Endodermal cell (in vitro differentiated cells): Measurements from ENCODE around the gene GALP. TPM values are rescaled to one million over a fixed set of nuclear protein-coding genes. Genes with fewer than 3 reads are reported as not detected.
A peak's percentile ranks its signal among the peaks of the same experiment; 100 is the strongest.

ENCODE experiments used
- DNase-seq: peaks from one replicate; pipeline ENCODE4 v3.0.0-alpha.2; 2017
- H3K27ac ChIP-seq: 2 replicates; pipeline ENCODE4 v1.5.1; 2013; ENCODE audit warnings: mild to moderate bottlenecking, low read depth, low read length, moderate library complexity
- H3K27me3 ChIP-seq: 2 replicates; pipeline ENCODE4 v1.6.1; 2013; ENCODE audit warnings: mild to moderate bottlenecking, low read length, moderate library complexity; ENCODE audit not compliant: insufficient read depth, control insufficient read depth, poor library complexity, severe bottlenecking
- H3K36me3 ChIP-seq: 2 replicates; pipeline ENCODE4 v1.7.0; 2013; ENCODE audit warnings: mild to moderate bottlenecking, low read length, moderate library complexity; ENCODE audit not compliant: control insufficient read depth, insufficient read depth
- H3K4me1 ChIP-seq: one replicate; pipeline ENCODE4 v1.7.0; 2013; ENCODE audit warnings: low read length; ENCODE audit not compliant: control insufficient read depth, insufficient read depth
- H3K4me3 ChIP-seq: 2 replicates; pipeline ENCODE4 v1.5.1; 2013; ENCODE audit warnings: mild to moderate bottlenecking, low read length, moderate library complexity
- H3K9ac ChIP-seq: 2 replicates; pipeline ENCODE4 v1.6.1; 2013; ENCODE audit warnings: mild to moderate bottlenecking, low read length, moderate library complexity; ENCODE audit not compliant: poor library complexity, severe bottlenecking; ENCODE audit errors: extremely low read depth
- H3K9me3 ChIP-seq: 2 replicates; pipeline ENCODE4 v1.6.1; 2013; ENCODE audit warnings: mild to moderate bottlenecking, low read length, moderate library complexity; ENCODE audit not compliant: control insufficient read depth
- H3K27ac Mint-ChIP-seq: 2 replicates; pipeline ENCODE4 v1.8.0; 2020; ENCODE audit warnings: mixed read lengths
- H3K27me3 Mint-ChIP-seq: 2 replicates; pipeline ENCODE4 v1.8.0; 2021; ENCODE audit warnings: mild to moderate bottlenecking, mixed read lengths; ENCODE audit not compliant: insufficient read depth
- H3K36me3 Mint-ChIP-seq: 2 replicates; pipeline ENCODE4 v1.8.0; 2020; ENCODE audit warnings: low read depth, mixed read lengths
- H3K4me1 Mint-ChIP-seq: 2 replicates; pipeline ENCODE4 v1.8.0; 2020; ENCODE audit warnings: mixed read lengths
- H3K4me3 Mint-ChIP-seq: 2 replicates; pipeline ENCODE4 v1.8.0; 2020; ENCODE audit warnings: mild to moderate bottlenecking, moderate library complexity, mixed read lengths
- H3K9me3 Mint-ChIP-seq: 2 replicates; pipeline ENCODE4 v1.8.0; 2020; ENCODE audit warnings: mild to moderate bottlenecking, mixed read lengths
- WGBS, 2 experiments: methylation state at CpG; one replicate each; pipeline versions ENCODE4 v1.1.5 to v1.1.7; 2013; ENCODE audit warnings: missing lambda C conversion rate in 2 of 2, mixed read lengths in 1 of 2; ENCODE audit not compliant: insufficient coverage in 1 of 2, insufficient read length in 1 of 2; 5-methylcytosine and 5-hydroxymethylcytosine counted together
- total RNA-seq, 2 donors: library from RNA; stranded (reverse); fragmentation: NEBNext Ultra II Directional in 1 of 2; extraction: Animal tissue kit (Norgen Biotek cat#: 25700) in 1 of 2; gene quantifications; 2 replicates in 1 of 2; 3 replicates in 1 of 2; pipeline ENCODE4 v1.2.1, GENCODE V29; 2021
- TF ChIP-seq, protein P1 (sequence below): fragments of 200-600 bp; sonication (generic); conservative IDR thresholded peaks from 2 replicates; pipeline ENCODE4 v1.5.0; 2021; ENCODE audit warnings: antibody characterized with exemption, mild to moderate bottlenecking

Gene GALP
- total RNA-seq, 2 donors from 2014 or later, result 0.40 TPM; not detected in 1

- Histone ChIP-seq H3K36me3 (no peaks in the 10 kb centered on the region), H3K4me1 (no peaks in the 10 kb centered on the region), H3K27me3 (no peaks in the 10 kb centered on the region), H3K27ac (peak overlapping the region; percentile 22), H3K9ac (peak overlapping the region; percentile 28), H3K9me3 (no peaks in the 10 kb centered on the region), H3K4me3 (peak overlapping the region; percentile 89)
- Mint-ChIP-seq H3K27ac (no peak overlapping the region), H3K9me3 (no peaks in the 10 kb centered on the region), H3K27me3 (no peaks in the 10 kb centered on the region), H3K4me1 (peaks cover 19% of the 10 kb centered on the region), H3K4me3 (peak overlapping the region; percentile 73), H3K36me3 (no peaks in the 10 kb centered on the region)
- TF ChIP-seq, protein P1, sequence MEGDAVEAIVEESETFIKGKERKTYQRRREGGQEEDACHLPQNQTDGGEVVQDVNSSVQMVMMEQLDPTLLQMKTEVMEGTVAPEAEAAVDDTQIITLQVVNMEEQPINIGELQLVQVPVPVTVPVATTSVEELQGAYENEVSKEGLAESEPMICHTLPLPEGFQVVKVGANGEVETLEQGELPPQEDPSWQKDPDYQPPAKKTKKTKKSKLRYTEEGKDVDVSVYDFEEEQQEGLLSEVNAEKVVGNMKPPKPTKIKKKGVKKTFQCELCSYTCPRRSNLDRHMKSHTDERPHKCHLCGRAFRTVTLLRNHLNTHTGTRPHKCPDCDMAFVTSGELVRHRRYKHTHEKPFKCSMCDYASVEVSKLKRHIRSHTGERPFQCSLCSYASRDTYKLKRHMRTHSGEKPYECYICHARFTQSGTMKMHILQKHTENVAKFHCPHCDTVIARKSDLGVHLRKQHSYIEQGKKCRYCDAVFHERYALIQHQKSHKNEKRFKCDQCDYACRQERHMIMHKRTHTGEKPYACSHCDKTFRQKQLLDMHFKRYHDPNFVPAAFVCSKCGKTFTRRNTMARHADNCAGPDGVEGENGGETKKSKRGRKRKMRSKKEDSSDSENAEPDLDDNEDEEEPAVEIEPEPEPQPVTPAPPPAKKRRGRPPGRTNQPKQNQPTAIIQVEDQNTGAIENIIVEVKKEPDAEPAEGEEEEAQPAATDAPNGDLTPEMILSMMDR, result no peak
- WGBS, 2 experiments, result 20 to 50% methylated on average over 15 to 18 of the region's 26 CpGs
- DNase-seq, result no peak
These were observed 34.3 kb upstream of the GALP start for GRCh38 chr19:56141417-56141993.

DNA sequence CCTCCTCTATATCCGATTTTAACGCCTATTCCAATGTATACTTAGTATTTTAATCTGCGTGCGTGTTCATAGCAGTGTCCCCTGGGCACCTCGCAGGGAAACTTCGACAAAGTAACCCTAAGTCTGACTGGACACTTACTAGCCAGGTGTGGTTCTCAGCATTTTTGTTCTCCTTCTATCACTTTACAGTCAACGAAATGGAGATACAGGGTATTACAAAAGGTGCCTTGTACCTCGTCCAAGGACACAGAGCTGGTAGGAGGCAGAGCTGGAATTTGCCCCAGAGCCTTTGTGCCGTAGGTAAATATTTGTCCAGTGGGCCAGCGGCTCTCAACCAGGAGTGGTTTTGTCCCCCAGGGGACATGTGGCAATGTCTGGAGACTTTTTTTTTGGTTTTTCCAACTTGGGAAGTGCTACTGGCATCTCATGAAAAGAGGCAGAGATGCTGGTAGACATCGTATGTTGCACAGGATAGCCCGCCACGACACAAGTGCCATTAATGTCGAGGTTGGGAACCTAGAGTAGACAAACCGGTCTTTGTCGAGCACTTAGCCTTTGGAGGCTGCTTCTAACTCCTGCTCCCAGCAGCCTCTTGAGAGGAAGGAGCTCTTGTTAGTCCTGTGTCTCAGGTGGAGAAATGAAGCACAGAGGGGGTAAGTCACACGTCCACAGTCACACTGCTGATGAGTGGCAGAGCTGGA lies 33.6 kb upstream of the GALP start:
- peak overlapping the region; percentile 73 for H3K4me3 Mint-ChIP-seq
- H3K4me1 ChIP-seq, result no peaks in the 10 kb centered on the region
- H3K9me3 ChIP-seq, result no peaks in the 10 kb centered on the region
- H3K9me3 Mint-ChIP-seq, result no peaks in the 10 kb centered on the region
- no peaks in the 10 kb centered on the region for H3K36me3 ChIP-seq
- TF ChIP-seq, protein P1, result no peak
- no peaks in the 10 kb centered on the region for H3K27me3 Mint-ChIP-seq
- 85 to 91% methylated on average over 13 to 17 of the region's 17 CpGs for WGBS, 2 experiments
- peak overlapping the region; percentile 28 for H3K9ac ChIP-seq
- H3K27ac Mint-ChIP-seq, result no peak overlapping the region
- no peaks in the 10 kb centered on the region for H3K27me3 ChIP-seq
- peaks cover 1% of the 10 kb centered on the region for H3K36me3 Mint-ChIP-seq
- peak overlapping the region; percentile 80 for H3K4me3 ChIP-seq
- peaks cover 16% of the 10 kb centered on the region for H3K4me1 Mint-ChIP-seq
- no peak for DNase-seq
- peak overlapping the region; percentile 22 for H3K27ac ChIP-seq

DNA sequence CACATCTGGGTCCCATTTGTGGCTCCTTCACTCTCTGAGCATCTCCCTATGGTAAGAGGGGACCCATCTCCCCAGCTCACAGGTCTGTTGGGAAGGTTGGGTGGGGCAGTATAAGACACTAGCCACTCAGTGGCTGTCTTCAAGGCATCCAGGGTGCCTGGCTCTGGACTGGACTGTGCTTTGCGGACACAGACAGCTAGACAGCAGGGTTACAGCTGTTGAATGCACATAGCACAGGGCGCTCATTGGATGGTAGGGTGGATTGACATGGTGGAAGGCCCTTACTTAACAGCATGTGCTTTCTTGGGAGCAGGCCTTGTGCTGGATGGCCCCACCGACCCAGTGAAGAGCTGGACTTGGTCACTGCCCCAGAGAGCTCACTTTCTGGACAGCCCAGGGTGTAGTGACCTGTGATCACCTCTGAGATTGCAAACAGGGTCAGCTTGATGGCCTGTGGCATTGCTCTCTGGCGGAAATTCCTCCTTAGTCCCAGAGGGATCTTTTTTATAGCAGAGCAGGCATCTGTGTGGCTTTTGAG lies 32.8 kb upstream of the GALP start:
- no peaks in the 10 kb centered on the region for H3K36me3 ChIP-seq
- no peak overlapping the region for H3K27ac ChIP-seq
- Mint-ChIP-seq H3K27ac (no peak overlapping the region), H3K36me3 (peaks cover 8% of the 10 kb centered on the region), H3K4me1 (peaks cover 14% of the 10 kb centered on the region), H3K27me3 (no peaks in the 10 kb centered on the region), H3K4me3 (no peak overlapping the region), H3K9me3 (no peaks in the 10 kb centered on the region)
- 96 to 100% methylated on average over 2 to 4 of the region's 4 CpGs for WGBS, 2 experiments
- H3K4me3 ChIP-seq, result no peak overlapping the region
- TF ChIP-seq, protein P1, result no peak
- H3K9ac ChIP-seq, result no peak overlapping the region
- no peaks in the 10 kb centered on the region for H3K4me1 ChIP-seq
- H3K9me3 ChIP-seq, result no peaks in the 10 kb centered on the region
- DNase-seq, result no peak
- no peaks in the 10 kb centered on the region for H3K27me3 ChIP-seq
